NB4 (cell line): ENCODE results near the gene PKNOX2.

Experiments
- DNase-seq: peaks from one replicate; pipeline ENCODE4 v3.0.0; 2010; ENCODE audit warnings: low read depth
- H3K4me3 ChIP-seq: one replicate; pipeline ENCODE4 v1.5.1; 2011; ENCODE audit warnings: mild to moderate bottlenecking, low read depth, low read length, moderate library complexity
- CTCF ChIP-seq: IDR thresholded peaks from one replicate; pipeline ENCODE4 v1.5.1; 2012; ENCODE audit warnings: low read depth, low read length
- MAX ChIP-seq: IDR thresholded peaks from 2 replicates; pipeline ENCODE4 v1.6.1; 2011; ENCODE audit warnings: low read depth, low read length
- MYC ChIP-seq: IDR thresholded peaks from 2 replicates; pipeline ENCODE4 v1.6.1; 2011; ENCODE audit warnings: low read depth, low read length
- POLR2A ChIP-seq: IDR thresholded peaks from 2 replicates; pipeline ENCODE4 v1.6.1; 2011; ENCODE audit warnings: mild to moderate bottlenecking; ENCODE audit not compliant: insufficient read length; ENCODE audit errors: extremely low read depth

PKNOX2 gene

GRCh38 chr11:125371431-125371935 lies 206.9 kb downstream of the PKNOX2 start:
- DNase-seq = no peak
- TF ChIP-seq MAX (no peak), CTCF (no peak), POLR2A (no peak), MYC (no peak)
- H3K4me3 ChIP-seq = no peak overlapping the region

GRCh38 chr11:125372088-125372487 lies 207.5 kb downstream of the PKNOX2 start:
- TF ChIP-seq POLR2A (no peak), MYC (no peak), CTCF (no peak)
- H3K4me3 ChIP-seq = no peak overlapping the region
- no peak for DNase-seq

- H3K4me3 ChIP-seq = no peak overlapping the region
- TF ChIP-seq MAX (no peak), POLR2A (no peak), MYC (no peak), CTCF (no peak)
- no peak for DNase-seq
Observed at GRCh38 chr11:125372911-125373310, 208.4 kb downstream of the PKNOX2 start.

GRCh38 chr11:125373426-125374391 lies 209.2 kb downstream of the PKNOX2 start:
- TF ChIP-seq MYC (no peak), MAX (no peak), POLR2A (no peak), CTCF (no peak)
- no peak overlapping the region for H3K4me3 ChIP-seq
- peak; percentile 45 for DNase-seq

GRCh38 chr11:125374398-125374797 lies 209.8 kb downstream of the PKNOX2 start:
- no peak for DNase-seq
- TF ChIP-seq CTCF (no peak), MYC (no peak), MAX (no peak), POLR2A (no peak)
- H3K4me3 ChIP-seq = no peak overlapping the region
